Psoas muscle (tissue), 8 donors: ENCODE measurements around the gene SPR. TPM values are rescaled to one million over a fixed set of nuclear protein-coding genes. Genes with fewer than 3 reads are reported as not detected.

ENCODE experiments used
- ATAC-seq, 4 donors: fragments of 200-7000 bp; cut with Tn5 transposase; one replicate each; pipeline ENCODE4 v1.9.1; 2020; ENCODE audit warnings: moderate library complexity in 3 of 4, mild to moderate bottlenecking in 2 of 4
- DNase-seq, 2 donors: peaks; one replicate each; pipeline ENCODE4 v3.0.0-alpha.2; 2020
- H3K27ac ChIP-seq: fragments of 200-600 bp; one replicate; pipeline ENCODE4 v1.8.0; 2022
- H3K27me3 ChIP-seq, 3 donors: fragments of 200-600 bp in 1 of 3; one replicate each; pipeline versions ENCODE4 v1.6.1 to v1.8.0; 2013 to 2022; ENCODE audit warnings: low read length in 2 of 3, mild to moderate bottlenecking in 2 of 3, moderate library complexity in 1 of 3; ENCODE audit not compliant: insufficient read depth in 3 of 3
- H3K36me3 ChIP-seq, 2 donors: fragments of 200-600 bp in 1 of 2; one replicate each; pipeline versions ENCODE4 v1.6.1 to v1.8.0; 2013 to 2022; ENCODE audit warnings: low read depth in 1 of 2, mild to moderate bottlenecking in 1 of 2, moderate library complexity in 1 of 2; ENCODE audit not compliant: insufficient read depth in 1 of 2
- H3K4me1 ChIP-seq: fragments of 200-600 bp; one replicate; pipeline ENCODE4 v1.8.0; 2022
- H3K4me3 ChIP-seq: fragments of 200-600 bp; one replicate; pipeline ENCODE4 v1.8.0; 2022; ENCODE audit warnings: mild to moderate bottlenecking
- H3K9me3 ChIP-seq: fragments of 200-600 bp; one replicate; pipeline ENCODE4 v1.8.0; 2022
- CTCF ChIP-seq: fragments of 200-600 bp; IDR thresholded peaks from one replicate; pipeline ENCODE4 v1.8.0; 2022; ENCODE audit warnings: antibody characterized with exemption
- WGBS, 3 donors: extraction: QIAGEN DNeasy Blood & Tissue Kit; methylation state at CpG; one replicate each; pipeline versions ENCODE4 v1.1.6 to v1.1.7; 2013; 5-methylcytosine and 5-hydroxymethylcytosine counted together
- intact Hi-C, 2 donors: fragments of 100-400 bp; cut with DNase I; formaldehyde crosslinking; loops; one replicate each; pipeline versions ENCODE4 v1.11.0 to v1.14.2; 2022
- long read RNA-seq, 2 donors: library from polyadenylated mRNA; unstranded; transcript quantifications; one replicate each; pipeline ENCODE4 v2.0.0, GENCODE V29; 2021
- polyA plus RNA-seq, 3 donors: library from polyadenylated mRNA; stranded (reverse); fragments of 200-250 nt; gene quantifications; one replicate each; pipeline ENCODE4 v1.2.3, GENCODE V29; 2013
- total RNA-seq, 4 donors: library from RNA; stranded (reverse); fragmentation: NEBNext Ultra II Directional in 2 of 4; extraction: Animal tissue kit (Norgen Biotek cat#: 25700) in 2 of 4; gene quantifications; one replicate each; pipeline versions ENCODE4 v1.2.1 to v1.2.4, GENCODE V29; 2021 to 2023
- donor health status: healthy with polysubstance abuse.
- donor health status: DM: no; HTN: no; CAD: no; lungs with moderate emphysema.
- donor health status: Bipolar disorder and iron deficiency.
- donor health status: healthy.
- donor health status: DM: yes; HTN: yes; CAD: no.
- donor health status: DM: no; HTN: no; CAD: no.
- donor health status: DM: no; HTN: no; CAD: no.
- donor health status: DM: yes; HTN: yes; CAD: no.

Gene SPR
- 10 to 100 TPM; 23.3 to 34.0 (median 29.1) TPM for total RNA-seq
- polyA plus RNA-seq = 10 to 100 TPM; 19.1 to 46.0 (median 39.1) TPM
- long read RNA-seq, donor 1, transcript SPR-201 (3 exons, 1,480 nt) = major isoform, 29 of 33 reads
- long read RNA-seq, donor 1, partial matches to known transcripts = 2 of 33 reads
- long read RNA-seq, donor 1, other reads (novel, unspliced or antisense) = 1 of 33 reads
- long read RNA-seq, donor 2, transcript SPR-201 (3 exons, 1,480 nt) = major isoform, 63 of 73 reads
- long read RNA-seq, donor 2, partial matches to known transcripts = 10 of 73 reads
- long read RNA-seq, donor 2, other reads (novel, unspliced or antisense) = 0 of 73 reads

- DNase-seq (peak; percentile 83 to 84), ATAC-seq (peak; percentile 81 to 88 (median 86))
- no peak for TF ChIP-seq CTCF
- Histone ChIP-seq H3K4me1 (peaks cover 22% of the 10 kb centered on the region), H3K27ac (peak within 1 kb of the TSS; percentile 86), H3K4me3 (peak within 1 kb of the TSS; percentile 77), H3K36me3 (peaks cover 0 to 16% of the 10 kb centered on the region in 2 donors), H3K9me3 (no peaks in the 10 kb centered on the region), H3K27me3 (no peaks in the 10 kb centered on the region)
- WGBS, 3 donors = 1% methylated on average over 62 to 76 of the region's 76 CpGs
- intact Hi-C loops = no loop called here
Observed at GRCh38 chr2:72887032-72887739, at the start of gene SPR. TSS of gene SPR (plus strand) at chr2:72887408. CDS start at chr2:72887433, 25 bp downstream.

GRCh38 chr2:72840066-72840465 is 47.1 kb upstream of the SPR start:
- no peak overlapping the region for H3K4me3 ChIP-seq
- no peaks in the 10 kb centered on the region for H3K4me1 ChIP-seq
- no peak for TF ChIP-seq CTCF
- 90 to 95% (median 90%) methylated on average over 2 of the region's 2 CpGs for WGBS, 3 donors
- H3K9me3 ChIP-seq = no peaks in the 10 kb centered on the region
- no peak overlapping the region for H3K27ac ChIP-seq
- ATAC-seq = no peak
- intact Hi-C loops = no loop called here
- no peak for DNase-seq
- H3K27me3 ChIP-seq = no peaks in the 10 kb centered on the region
- no peaks in the 10 kb centered on the region for H3K36me3 ChIP-seq

GRCh38 chr2:72841462-72842125 is 45.6 kb upstream of the SPR start:
- Histone ChIP-seq H3K4me3 (no peak overlapping the region), H3K27ac (no peak overlapping the region), H3K36me3 (no peaks in the 10 kb centered on the region), H3K27me3 (no peaks in the 10 kb centered on the region), H3K4me1 (no peaks in the 10 kb centered on the region), H3K9me3 (no peaks in the 10 kb centered on the region)
- no peak for TF ChIP-seq CTCF
- no peak for DNase-seq
- no peak for ATAC-seq
- intact Hi-C loops = no loop called here
- WGBS, 3 donors = 53 to 63% (median 55%) methylated on average over 3 of the region's 3 CpGs

GRCh38 chr2:72843301-72843700 is 43.9 kb upstream of the SPR start:
- TF ChIP-seq CTCF = no peak
- ATAC-seq (no peak), DNase-seq (no peak)
- Histone ChIP-seq H3K36me3 (no peaks in the 10 kb centered on the region), H3K9me3 (no peaks in the 10 kb centered on the region), H3K27ac (no peak overlapping the region), H3K4me3 (no peak overlapping the region), H3K27me3 (peaks cover 0 to under 1% (median 0%) of the 10 kb centered on the region in 3 donors), H3K4me1 (no peaks in the 10 kb centered on the region)
- intact Hi-C loops = no loop called here
- 29 to 45% (median 32%) methylated on average over 2 of the region's 2 CpGs for WGBS, 3 donors
